Prostate gland (tissue), 2 donors: Measurements from ENCODE around the gene SSPN. TPM values are rescaled to one million over a fixed set of nuclear protein-coding genes. Genes with fewer than 3 reads are reported as not detected.

Experiments
- DNase-seq: peaks from one replicate; pipeline ENCODE4 v3.0.0-alpha.2; 2019; ENCODE audit warnings: low spot score
- H3K27ac ChIP-seq, 2 donors: fragments of 200-600 bp; sonication (generic); 2 replicates each; pipeline ENCODE4 v1.5.1; 2017 to 2019
- H3K27me3 ChIP-seq: fragments of 200-600 bp; sonication (generic); replicated peaks from 2 replicates; pipeline ENCODE4 v1.5.1; 2019; ENCODE audit not compliant: insufficient read depth
- H3K36me3 ChIP-seq, 2 donors: fragments of 200-600 bp; sonication (generic); 1 replicate in 1 of 2; 2 replicates in 1 of 2; pipeline versions ENCODE4 v1.5.1 to v1.8.1; 2017 to 2019
- H3K4me1 ChIP-seq: fragments of 200-600 bp; sonication (generic); replicated peaks from 2 replicates; pipeline ENCODE4 v1.5.1; 2019
- H3K4me3 ChIP-seq, 2 donors: fragments of 200-600 bp; sonication (generic); 2 replicates each; pipeline ENCODE4 v1.5.1; 2017 to 2019
- H3K9me3 ChIP-seq: fragments of 200-600 bp; sonication (generic); 2 replicates; pipeline ENCODE4 v1.5.1; 2017
- POLR2A ChIP-seq: fragments of 450-650 bp; IDR thresholded peaks from one replicate; pipeline ENCODE4 v1.6.1; 2016; ENCODE audit warnings: antibody characterized with exemption, mild to moderate bottlenecking
- POLR2AphosphoS5 ChIP-seq: sonication (generic); formaldehyde crosslinking; IDR thresholded peaks from one replicate; pipeline ENCODE4 v1.6.1; 2017; ENCODE audit warnings: antibody characterized with exemption
- WGBS: methylation state at CpG from one replicate; pipeline ENCODE4 v1.1.5; 2018; 5-methylcytosine and 5-hydroxymethylcytosine counted together
- intact Hi-C: fragments of 100-400 bp; cut with DNase I; formaldehyde crosslinking; loops from one replicate; pipeline ENCODE4 v1.14.2; 2022
- total RNA-seq, 2 donors: library from RNA; depleted of rRNA; stranded (reverse); fragments of >200 nt; gene quantifications; one replicate each; pipeline ENCODE4 v1.1.0, GENCODE V29; 2016
- TF ChIP-seq, protein P1 (sequence below), 4 experiments: fragments of 200-600 bp in 2 of 4; fragments of 450-650 bp in 2 of 4; sonication (generic) in 2 of 4; IDR thresholded peaks; 1 replicate in 3 of 4; 2 replicates in 1 of 4; pipeline ENCODE4 v1.5.1; 2016 to 2019; ENCODE audit warnings: antibody characterized with exemption in 4 of 4, mild to moderate bottlenecking in 2 of 4, moderate library complexity in 2 of 4

SSPN gene
- total RNA-seq, 2 donors from 2014 or later = 17.0 to 29.5 TPM

GRCh38 chr12:26298785-26299621 lies 103.6 kb downstream of the SSPN start:
- WGBS = 45% methylated on average over 6 of the region's 6 CpGs
- Histone ChIP-seq H3K36me3 (no peaks in the 10 kb centered on the region), H3K27ac (no peak overlapping the region), H3K27me3 (no peaks in the 10 kb centered on the region), H3K4me1 (no peaks in the 10 kb centered on the region), H3K9me3 (no peaks in the 10 kb centered on the region), H3K4me3 (no peak overlapping the region)
- no peak for DNase-seq
- intact Hi-C loops = no loop called here
- TF ChIP-seq, protein P1, sequence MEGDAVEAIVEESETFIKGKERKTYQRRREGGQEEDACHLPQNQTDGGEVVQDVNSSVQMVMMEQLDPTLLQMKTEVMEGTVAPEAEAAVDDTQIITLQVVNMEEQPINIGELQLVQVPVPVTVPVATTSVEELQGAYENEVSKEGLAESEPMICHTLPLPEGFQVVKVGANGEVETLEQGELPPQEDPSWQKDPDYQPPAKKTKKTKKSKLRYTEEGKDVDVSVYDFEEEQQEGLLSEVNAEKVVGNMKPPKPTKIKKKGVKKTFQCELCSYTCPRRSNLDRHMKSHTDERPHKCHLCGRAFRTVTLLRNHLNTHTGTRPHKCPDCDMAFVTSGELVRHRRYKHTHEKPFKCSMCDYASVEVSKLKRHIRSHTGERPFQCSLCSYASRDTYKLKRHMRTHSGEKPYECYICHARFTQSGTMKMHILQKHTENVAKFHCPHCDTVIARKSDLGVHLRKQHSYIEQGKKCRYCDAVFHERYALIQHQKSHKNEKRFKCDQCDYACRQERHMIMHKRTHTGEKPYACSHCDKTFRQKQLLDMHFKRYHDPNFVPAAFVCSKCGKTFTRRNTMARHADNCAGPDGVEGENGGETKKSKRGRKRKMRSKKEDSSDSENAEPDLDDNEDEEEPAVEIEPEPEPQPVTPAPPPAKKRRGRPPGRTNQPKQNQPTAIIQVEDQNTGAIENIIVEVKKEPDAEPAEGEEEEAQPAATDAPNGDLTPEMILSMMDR (IDR thresholded peaks at IDR 0.05) = peak in 1 of 4 experiments; percentile 39
- TF ChIP-seq POLR2AphosphoS5 (no peak), POLR2A (no peak)

GRCh38 chr12:26299751-26300150 lies 104.4 kb downstream of the SSPN start:
- Histone ChIP-seq H3K4me1 (no peaks in the 10 kb centered on the region), H3K9me3 (no peaks in the 10 kb centered on the region), H3K36me3 (no peaks in the 10 kb centered on the region), H3K4me3 (no peak overlapping the region), H3K27ac (no peak overlapping the region), H3K27me3 (no peaks in the 10 kb centered on the region)
- TF ChIP-seq, protein P1 (IDR thresholded peaks at IDR 0.05) = no peak
- TF ChIP-seq POLR2AphosphoS5 (no peak), POLR2A (no peak)
- no peak for DNase-seq
- intact Hi-C loops = no loop called here
- WGBS = 74% methylated on average over 1 of the region's 1 CpG

Other genes with a start within 250 kb of the SSPN start
- gene RASSF8, start 236.9 kb upstream of the SSPN start, total RNA-seq = 10 to 100 TPM; 26.0 to 62.1 TPM
- gene BHLHE41, start 70.5 kb upstream of the SSPN start, total RNA-seq = 10 to 100 TPM; 11.3 to 31.5 TPM